ENCODE measurements around the gene SIRPA. TPM values are rescaled to one million over a fixed set of nuclear protein-coding genes. Genes with fewer than 3 reads are reported as not detected.

Gene SIRPA
- total RNA-seq, 1 donor from 2014 or later: 5.0 TPM

DNA sequence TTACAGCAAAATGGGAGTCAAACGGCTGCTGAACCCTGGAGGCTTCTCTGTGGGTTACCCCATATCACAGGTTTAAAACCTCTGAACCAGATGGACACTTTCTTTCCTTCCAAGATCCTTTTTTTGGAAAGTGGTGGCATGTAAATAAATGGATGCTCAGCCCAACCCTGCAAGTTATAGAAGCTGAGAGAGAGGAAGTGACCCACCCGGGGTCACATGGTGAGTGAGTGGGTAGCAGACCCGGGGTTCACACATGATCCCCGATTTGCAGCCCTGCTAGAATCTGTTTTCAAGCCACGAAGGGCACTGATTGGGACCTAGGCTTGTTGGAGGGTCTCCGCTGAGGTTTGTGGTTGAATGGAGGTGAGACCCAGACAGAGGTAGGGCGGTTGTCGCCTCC, 32.0 kb downstream of the SIRPA start:
- Histone ChIP-seq H3K27me3 (ENCODE audit: control insufficient read depth, insufficient read depth, low read length) (no peaks in the 10 kb centered on the region), H3K36me3 (ENCODE audit: control insufficient read depth, insufficient read depth, low read length) (peaks cover 7% of the 10 kb centered on the region), H3K4me3 (ENCODE audit: low read depth, low read length) (no peak overlapping the region)
- TF ChIP-seq, protein P1, sequence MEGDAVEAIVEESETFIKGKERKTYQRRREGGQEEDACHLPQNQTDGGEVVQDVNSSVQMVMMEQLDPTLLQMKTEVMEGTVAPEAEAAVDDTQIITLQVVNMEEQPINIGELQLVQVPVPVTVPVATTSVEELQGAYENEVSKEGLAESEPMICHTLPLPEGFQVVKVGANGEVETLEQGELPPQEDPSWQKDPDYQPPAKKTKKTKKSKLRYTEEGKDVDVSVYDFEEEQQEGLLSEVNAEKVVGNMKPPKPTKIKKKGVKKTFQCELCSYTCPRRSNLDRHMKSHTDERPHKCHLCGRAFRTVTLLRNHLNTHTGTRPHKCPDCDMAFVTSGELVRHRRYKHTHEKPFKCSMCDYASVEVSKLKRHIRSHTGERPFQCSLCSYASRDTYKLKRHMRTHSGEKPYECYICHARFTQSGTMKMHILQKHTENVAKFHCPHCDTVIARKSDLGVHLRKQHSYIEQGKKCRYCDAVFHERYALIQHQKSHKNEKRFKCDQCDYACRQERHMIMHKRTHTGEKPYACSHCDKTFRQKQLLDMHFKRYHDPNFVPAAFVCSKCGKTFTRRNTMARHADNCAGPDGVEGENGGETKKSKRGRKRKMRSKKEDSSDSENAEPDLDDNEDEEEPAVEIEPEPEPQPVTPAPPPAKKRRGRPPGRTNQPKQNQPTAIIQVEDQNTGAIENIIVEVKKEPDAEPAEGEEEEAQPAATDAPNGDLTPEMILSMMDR (IDR thresholded peaks at IDR 0.05; ENCODE audit: insufficient read depth, low read length, severe bottlenecking): no peak
- no peak for DNase-seq (ENCODE audit: low read depth)
- no peak for FAIRE-seq

DNA sequence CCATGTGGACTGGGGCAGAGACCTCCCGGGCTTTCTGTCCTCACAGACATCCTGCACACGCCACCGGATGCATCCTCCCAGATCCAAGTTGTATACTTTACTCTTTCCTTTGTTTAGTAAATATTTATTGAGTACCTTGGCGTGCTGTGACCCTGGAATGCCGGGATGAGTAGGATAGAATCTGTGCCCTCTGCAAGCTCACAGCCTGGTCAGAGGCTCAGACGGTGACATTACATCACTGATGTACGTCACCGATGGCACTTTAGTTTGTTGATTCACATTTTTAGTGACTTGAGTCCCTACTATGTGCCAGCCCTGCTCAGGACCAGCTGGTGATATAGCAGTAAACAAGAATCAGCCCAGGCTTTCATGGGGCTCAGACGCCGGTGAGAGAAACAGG, 32.9 kb downstream of the SIRPA start:
- FAIRE-seq: no peak
- Histone ChIP-seq H3K27me3 (ENCODE audit: control insufficient read depth, insufficient read depth, low read length) (no peaks in the 10 kb centered on the region), H3K4me3 (ENCODE audit: low read depth, low read length) (no peak overlapping the region), H3K36me3 (ENCODE audit: control insufficient read depth, insufficient read depth, low read length) (peaks cover 6% of the 10 kb centered on the region)
- TF ChIP-seq, protein P1 (IDR thresholded peaks at IDR 0.05; ENCODE audit: insufficient read depth, low read length, severe bottlenecking): no peak
- DNase-seq (ENCODE audit: low read depth): no peak

DNA sequence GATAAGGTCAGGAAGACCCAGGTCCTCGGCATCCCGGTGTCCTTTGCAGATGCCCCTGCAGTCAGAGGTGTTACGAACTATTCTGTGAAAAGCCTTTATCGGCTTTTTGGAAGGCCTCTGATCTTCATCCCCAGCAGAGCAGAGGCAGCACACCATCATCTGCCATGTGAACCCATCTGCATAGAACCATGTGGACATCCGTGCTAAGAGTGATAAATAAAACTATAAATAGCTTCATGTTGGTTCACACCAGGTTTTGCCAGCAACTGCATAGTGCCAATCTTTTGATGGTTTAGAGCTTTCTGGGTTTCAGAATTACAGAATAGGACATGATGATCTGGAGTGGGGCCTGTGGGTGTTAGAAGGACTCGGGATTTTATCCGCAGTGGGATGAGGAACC, 33.6 kb downstream of the SIRPA start:
- peaks cover 4% of the 10 kb centered on the region for H3K36me3 ChIP-seq (ENCODE audit: control insufficient read depth, insufficient read depth, low read length)
- H3K4me3 ChIP-seq (ENCODE audit: low read depth, low read length): no peak overlapping the region
- no peaks in the 10 kb centered on the region for H3K27me3 ChIP-seq (ENCODE audit: control insufficient read depth, insufficient read depth, low read length)
- TF ChIP-seq, protein P1 (IDR thresholded peaks at IDR 0.05; ENCODE audit: insufficient read depth, low read length, severe bottlenecking): no peak
- FAIRE-seq (no peak), DNase-seq (ENCODE audit: low read depth) (no peak)

DNA sequence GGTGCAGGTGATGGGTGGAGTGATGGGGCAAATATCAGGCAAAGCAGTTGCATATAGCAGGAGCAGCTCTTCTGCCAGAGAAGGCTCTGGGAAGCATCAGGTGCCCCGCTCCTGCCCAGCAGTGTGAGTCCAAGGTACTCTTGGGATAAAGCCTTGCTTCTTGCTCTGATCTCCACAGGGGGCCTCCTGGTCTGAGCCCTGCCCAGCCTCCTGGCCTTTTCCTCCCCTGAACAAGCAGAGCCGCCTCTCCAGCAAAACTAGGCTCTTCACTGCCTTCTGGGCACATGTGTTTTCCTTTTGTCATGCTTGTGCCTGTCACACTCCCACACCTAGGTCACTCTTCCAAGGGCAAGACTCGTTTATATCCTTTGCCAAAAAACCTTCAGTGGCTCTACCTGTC, 34.3 kb downstream of the SIRPA start:
- DNase-seq (ENCODE audit: low read depth) (no peak), FAIRE-seq (no peak)
- Histone ChIP-seq H3K36me3 (ENCODE audit: control insufficient read depth, insufficient read depth, low read length) (peaks cover 4% of the 10 kb centered on the region), H3K27me3 (ENCODE audit: control insufficient read depth, insufficient read depth, low read length) (no peaks in the 10 kb centered on the region), H3K4me3 (ENCODE audit: low read depth, low read length) (no peak overlapping the region)
- TF ChIP-seq, protein P1 (IDR thresholded peaks at IDR 0.05; ENCODE audit: insufficient read depth, low read length, severe bottlenecking): no peak

DNA sequence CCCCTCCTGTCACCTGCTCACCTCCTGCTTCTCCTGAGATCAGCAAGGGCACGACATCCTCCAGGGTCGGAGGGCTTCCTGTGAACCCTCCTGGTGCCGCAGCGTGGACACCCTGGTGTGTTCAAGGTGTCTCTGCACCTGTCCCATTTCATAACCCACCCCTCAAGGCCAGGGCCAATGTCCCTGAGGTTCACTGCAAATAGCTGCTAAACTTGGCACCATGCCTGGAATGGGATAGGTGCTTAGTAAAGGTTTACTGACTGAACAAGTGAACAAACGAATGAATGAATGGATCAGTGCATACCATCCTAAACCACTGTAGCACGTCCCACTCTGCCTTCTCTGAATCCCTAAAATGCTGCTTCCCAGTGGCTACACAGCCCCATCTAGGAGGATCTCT, 35.0 kb downstream of the SIRPA start:
- TF ChIP-seq, protein P1 (IDR thresholded peaks at IDR 0.05; ENCODE audit: insufficient read depth, low read length, severe bottlenecking): no peak
- DNase-seq (ENCODE audit: low read depth): no peak
- FAIRE-seq: no peak

DNA sequence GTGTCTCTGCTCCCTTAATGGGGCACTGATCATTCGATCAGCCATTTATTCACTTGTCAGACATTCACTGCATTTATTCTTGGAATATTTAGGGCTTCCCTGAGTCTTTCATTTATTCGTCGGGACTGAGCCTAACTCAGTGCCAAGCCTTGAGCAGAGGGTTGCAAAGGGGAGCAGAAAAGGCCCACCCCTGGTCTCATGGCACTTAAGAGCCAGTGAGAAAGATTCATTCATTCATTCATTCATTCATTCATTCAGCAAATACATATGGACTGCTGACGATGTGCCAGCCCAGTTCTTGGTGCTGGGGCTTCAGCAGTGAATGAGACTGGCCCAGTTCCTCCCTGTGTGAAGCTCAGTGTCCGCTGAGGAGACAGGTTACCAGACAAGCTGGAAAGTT, 36.6 kb downstream of the SIRPA start:
- FAIRE-seq (no peak), DNase-seq (ENCODE audit: low read depth) (no peak)
- peaks cover 4% of the 10 kb centered on the region for H3K36me3 ChIP-seq (ENCODE audit: control insufficient read depth, insufficient read depth, low read length)
- TF ChIP-seq, protein P1 (IDR thresholded peaks at IDR 0.05; ENCODE audit: insufficient read depth, low read length, severe bottlenecking): no peak
- no peak overlapping the region for H3K4me3 ChIP-seq (ENCODE audit: low read depth, low read length)
- H3K27me3 ChIP-seq (ENCODE audit: control insufficient read depth, insufficient read depth, low read length): no peaks in the 10 kb centered on the region

More for the DNA sequence above, 35.0 kb downstream of the SIRPA start:
- Histone ChIP-seq H3K27me3 (ENCODE audit: control insufficient read depth, insufficient read depth, low read length) (no peaks in the 10 kb centered on the region), H3K4me3 (ENCODE audit: low read depth, low read length) (no peak overlapping the region), H3K36me3 (ENCODE audit: control insufficient read depth, insufficient read depth, low read length) (peaks cover 4% of the 10 kb centered on the region)
